NT2/D1 (cell line): ENCODE data around the gene OXNAD1.

Source experiments
- DNase-seq: peaks from one replicate; pipeline ENCODE4 v3.0.0-alpha.2; 2011; ENCODE audit warnings: low read depth, low spot score
- H3K27me3 ChIP-seq: 2 replicates; pipeline ENCODE4 v1.6.0; 2011; ENCODE audit warnings: mild to moderate bottlenecking; ENCODE audit not compliant: insufficient read length, insufficient read depth
- H3K36me3 ChIP-seq: 2 replicates; pipeline ENCODE4 v1.6.1; 2011; ENCODE audit warnings: mild to moderate bottlenecking, low read length, mixed read lengths; ENCODE audit not compliant: insufficient read depth, insufficient read length
- H3K4me1 ChIP-seq: 2 replicates; pipeline ENCODE4 v1.5.1; 2011; ENCODE audit not compliant: insufficient read depth, insufficient read length
- H3K4me3 ChIP-seq: 2 replicates; pipeline ENCODE4 v1.5.1; 2011; ENCODE audit warnings: low read depth; ENCODE audit not compliant: insufficient read length
- H3K9ac ChIP-seq: 2 replicates; pipeline ENCODE4 v1.6.0; 2011; ENCODE audit warnings: low read depth; ENCODE audit not compliant: insufficient read length
- H3K9me3 ChIP-seq: 2 replicates; pipeline ENCODE4 v1.5.1; 2011; ENCODE audit warnings: mild to moderate bottlenecking, low read length; ENCODE audit not compliant: insufficient read depth
- SUZ12 ChIP-seq: IDR thresholded peaks from 2 replicates; pipeline ENCODE4 v1.6.1; 2011; ENCODE audit not compliant: insufficient read length, insufficient read depth; ENCODE audit errors: extremely low read depth
- YY1 ChIP-seq: IDR thresholded peaks from 2 replicates; pipeline ENCODE4 v1.6.1; 2011; ENCODE audit not compliant: insufficient read length, insufficient read depth
- ZNF274 ChIP-seq: IDR thresholded peaks from 2 replicates; pipeline ENCODE4 v1.6.1; 2011; ENCODE audit warnings: mild to moderate bottlenecking, low read depth, low read length

Gene OXNAD1

GRCh38 chr3:16300307-16300706, 35.3 kb downstream of the OXNAD1 start:
- TF ChIP-seq SUZ12 (no peak), YY1 (no peak), ZNF274 (no peak)
- H3K9ac ChIP-seq = no peak overlapping the region
- no peak for DNase-seq
- peaks cover 87% of the 10 kb centered on the region for H3K36me3 ChIP-seq
- no peaks in the 10 kb centered on the region for H3K4me1 ChIP-seq
- H3K9me3 ChIP-seq = no peaks in the 10 kb centered on the region
- H3K4me3 ChIP-seq = no peak overlapping the region
- H3K27me3 ChIP-seq = no peaks in the 10 kb centered on the region

- Histone ChIP-seq H3K9me3 (no peaks in the 10 kb centered on the region), H3K27me3 (no peaks in the 10 kb centered on the region), H3K4me1 (no peaks in the 10 kb centered on the region), H3K9ac (no peak overlapping the region), H3K4me3 (no peak overlapping the region), H3K36me3 (peaks cover 86% of the 10 kb centered on the region)
- no peak for DNase-seq
- TF ChIP-seq SUZ12 = no peak
- TF ChIP-seq ZNF274 = no peak
- TF ChIP-seq YY1 = no peak
These were observed 35.9 kb downstream of the OXNAD1 start for GRCh38 chr3:16300881-16301359.

GRCh38 chr3:16301507-16301906, 36.5 kb downstream of the OXNAD1 start:
- no peak for DNase-seq
- H3K4me1 ChIP-seq = no peaks in the 10 kb centered on the region
- TF ChIP-seq SUZ12 (no peak), YY1 (no peak), ZNF274 (no peak)
- H3K9ac ChIP-seq = no peak overlapping the region
- no peaks in the 10 kb centered on the region for H3K27me3 ChIP-seq
- no peaks in the 10 kb centered on the region for H3K9me3 ChIP-seq
- peaks cover 87% of the 10 kb centered on the region for H3K36me3 ChIP-seq
- H3K4me3 ChIP-seq = no peak overlapping the region

- Histone ChIP-seq H3K36me3 (peaks cover 87% of the 10 kb centered on the region), H3K4me3 (no peak overlapping the region), H3K9ac (no peak overlapping the region), H3K4me1 (no peaks in the 10 kb centered on the region), H3K27me3 (no peaks in the 10 kb centered on the region), H3K9me3 (no peaks in the 10 kb centered on the region)
- DNase-seq = no peak
- TF ChIP-seq SUZ12 (no peak), YY1 (no peak), ZNF274 (no peak)
These were observed 37.1 kb downstream of the OXNAD1 start for GRCh38 chr3:16302082-16302631.

GRCh38 chr3:16303037-16303575, 38.1 kb downstream of the OXNAD1 start:
- H3K9ac ChIP-seq = no peak overlapping the region

GRCh38 chr3:16304061-16305010, 39.3 kb downstream of the OXNAD1 start:
- Histone ChIP-seq H3K4me3 (no peak overlapping the region), H3K36me3 (peaks cover 72% of the 10 kb centered on the region), H3K9me3 (no peaks in the 10 kb centered on the region), H3K27me3 (no peaks in the 10 kb centered on the region), H3K4me1 (no peaks in the 10 kb centered on the region), H3K9ac (no peak overlapping the region)
- TF ChIP-seq YY1 (no peak), ZNF274 (no peak), SUZ12 (no peak)
- no peak for DNase-seq

More at GRCh38 chr3:16303037-16303575, 38.1 kb downstream of the OXNAD1 start:
- no peaks in the 10 kb centered on the region for H3K4me1 ChIP-seq
- H3K4me3 ChIP-seq = no peak overlapping the region
- H3K27me3 ChIP-seq = no peaks in the 10 kb centered on the region
- TF ChIP-seq ZNF274 = no peak
- H3K36me3 ChIP-seq = peaks cover 81% of the 10 kb centered on the region
- no peak for DNase-seq
- H3K9me3 ChIP-seq = no peaks in the 10 kb centered on the region

GRCh38 chr3:16305111-16305541, 40.1 kb downstream of the OXNAD1 start:
- Histone ChIP-seq H3K27me3 (no peaks in the 10 kb centered on the region), H3K4me3 (no peak overlapping the region), H3K4me1 (no peaks in the 10 kb centered on the region), H3K36me3 (peaks cover 66% of the 10 kb centered on the region), H3K9ac (no peak overlapping the region), H3K9me3 (no peaks in the 10 kb centered on the region)
- no peak for DNase-seq
- TF ChIP-seq ZNF274 = no peak
- no peak for TF ChIP-seq SUZ12
- no peak for TF ChIP-seq YY1
